AG10803 (cell line): ENCODE results near the gene SOST.

Experiments used
- DNase-seq: peaks from one replicate; pipeline ENCODE4 v3.0.0; 2010; ENCODE audit warnings: low read depth
- H3K4me3 ChIP-seq: 2 replicates; pipeline ENCODE4 v1.5.1; 2011; ENCODE audit warnings: mild to moderate bottlenecking, low read length, control low read depth
- TF ChIP-seq, protein P1 (sequence below): conservative IDR thresholded peaks from 2 replicates; pipeline ENCODE4 v1.5.1; 2011; ENCODE audit warnings: mild to moderate bottlenecking, low read length, control low read depth, inconsistent platforms

SOST gene

GRCh38 chr17:43767713-43768059 is 9.1 kb upstream of the SOST start:
- TF ChIP-seq, protein P1, sequence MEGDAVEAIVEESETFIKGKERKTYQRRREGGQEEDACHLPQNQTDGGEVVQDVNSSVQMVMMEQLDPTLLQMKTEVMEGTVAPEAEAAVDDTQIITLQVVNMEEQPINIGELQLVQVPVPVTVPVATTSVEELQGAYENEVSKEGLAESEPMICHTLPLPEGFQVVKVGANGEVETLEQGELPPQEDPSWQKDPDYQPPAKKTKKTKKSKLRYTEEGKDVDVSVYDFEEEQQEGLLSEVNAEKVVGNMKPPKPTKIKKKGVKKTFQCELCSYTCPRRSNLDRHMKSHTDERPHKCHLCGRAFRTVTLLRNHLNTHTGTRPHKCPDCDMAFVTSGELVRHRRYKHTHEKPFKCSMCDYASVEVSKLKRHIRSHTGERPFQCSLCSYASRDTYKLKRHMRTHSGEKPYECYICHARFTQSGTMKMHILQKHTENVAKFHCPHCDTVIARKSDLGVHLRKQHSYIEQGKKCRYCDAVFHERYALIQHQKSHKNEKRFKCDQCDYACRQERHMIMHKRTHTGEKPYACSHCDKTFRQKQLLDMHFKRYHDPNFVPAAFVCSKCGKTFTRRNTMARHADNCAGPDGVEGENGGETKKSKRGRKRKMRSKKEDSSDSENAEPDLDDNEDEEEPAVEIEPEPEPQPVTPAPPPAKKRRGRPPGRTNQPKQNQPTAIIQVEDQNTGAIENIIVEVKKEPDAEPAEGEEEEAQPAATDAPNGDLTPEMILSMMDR: no peak
- DNase-seq: no peak
- H3K4me3 ChIP-seq: no peak overlapping the region

DNA sequence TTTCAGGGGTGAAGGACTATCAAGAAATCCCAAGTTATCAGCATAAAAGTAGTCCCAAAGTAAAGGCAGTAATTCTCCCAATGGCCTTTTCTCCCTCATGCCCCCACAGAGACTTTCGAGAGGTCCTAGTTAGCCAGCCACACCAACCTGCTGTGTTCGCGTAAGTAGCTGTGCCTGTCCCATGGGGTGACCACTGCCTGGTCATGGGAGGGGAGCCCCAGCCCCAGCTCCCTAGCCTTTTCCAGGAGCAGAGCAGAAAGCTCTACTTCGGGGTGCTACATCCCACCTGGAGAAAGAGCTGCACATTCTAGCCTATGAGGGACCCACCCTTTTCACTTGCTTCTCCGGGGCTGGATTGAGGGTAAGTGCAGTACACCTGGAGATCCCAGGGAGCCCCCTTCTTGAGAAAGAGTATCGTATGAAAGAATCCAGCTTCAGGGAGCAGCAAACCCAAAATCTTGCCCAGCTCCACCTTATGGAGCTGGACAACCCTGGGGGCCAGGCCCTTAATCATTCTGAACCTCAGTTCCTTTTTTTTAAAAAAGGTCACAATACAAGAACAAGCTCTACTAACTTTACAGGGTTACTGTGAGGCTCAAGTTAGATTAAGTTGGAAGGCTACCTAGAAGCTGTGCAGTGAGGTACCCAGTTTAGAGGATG is 8.6 kb upstream of the SOST start:
- no peak for DNase-seq
- H3K4me3 ChIP-seq: no peak overlapping the region
- TF ChIP-seq, protein P1: no peak

- DNase-seq: peak; percentile 47
- TF ChIP-seq, protein P1: peak; percentile 83
- H3K4me3 ChIP-seq: no peak overlapping the region
Measured at GRCh38 chr17:43766413-43767052, 7.9 kb upstream of the SOST start.

DNA sequence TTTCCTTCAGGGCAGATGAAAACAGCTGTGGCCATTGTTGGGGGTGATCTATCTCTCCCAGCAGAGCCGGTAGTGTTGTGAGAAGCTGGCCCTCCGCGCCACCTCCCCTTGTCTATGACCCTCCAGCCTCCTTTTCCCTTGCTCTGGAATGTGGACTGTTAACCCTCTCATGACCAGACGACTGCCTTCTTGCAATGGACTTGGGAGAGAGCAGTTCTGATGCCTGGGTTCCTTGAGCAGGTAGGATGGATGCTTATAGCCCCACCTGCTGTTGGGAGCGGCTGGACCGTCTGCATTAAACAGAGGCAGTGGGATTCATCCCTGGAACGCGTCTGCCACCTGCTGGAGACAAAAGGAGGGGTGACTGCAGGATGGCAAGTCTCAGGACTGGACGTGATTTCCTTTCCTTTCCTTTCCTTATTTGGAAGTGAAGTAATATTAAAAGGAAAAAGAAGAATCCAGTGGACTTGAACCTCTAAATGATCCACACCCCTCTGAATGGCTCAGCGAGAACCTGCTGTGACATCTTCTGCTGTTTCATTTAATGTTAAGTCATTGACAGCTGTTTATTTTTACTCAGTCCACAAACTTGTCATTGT is 1.8 kb upstream of the SOST start:
- DNase-seq: peak; percentile 88
- TF ChIP-seq, protein P1: peak; percentile 99
- no peak overlapping the region for H3K4me3 ChIP-seq

DNA sequence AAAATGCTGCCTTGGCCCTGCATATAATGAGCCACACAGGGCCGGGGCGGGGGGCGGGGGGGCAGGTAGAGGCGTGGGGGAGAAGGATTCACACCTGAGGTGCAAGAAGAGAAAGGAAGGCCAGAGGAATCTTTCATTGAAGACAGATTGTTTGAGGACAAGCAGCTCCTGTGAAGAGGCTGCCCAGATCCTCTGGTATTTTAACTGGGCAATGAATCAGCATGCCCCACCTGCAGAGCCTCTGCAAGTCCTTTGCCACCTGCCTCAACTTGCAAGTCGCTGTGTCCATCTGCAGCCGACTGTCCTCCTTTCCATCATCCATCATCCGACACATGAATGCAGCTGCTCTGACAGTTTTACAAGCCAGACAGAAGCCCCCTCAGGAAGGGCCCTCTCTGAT is 1.2 kb upstream of the SOST start:
- DNase-seq: no peak
- no peak overlapping the region for H3K4me3 ChIP-seq
- TF ChIP-seq, protein P1: no peak

DNA sequence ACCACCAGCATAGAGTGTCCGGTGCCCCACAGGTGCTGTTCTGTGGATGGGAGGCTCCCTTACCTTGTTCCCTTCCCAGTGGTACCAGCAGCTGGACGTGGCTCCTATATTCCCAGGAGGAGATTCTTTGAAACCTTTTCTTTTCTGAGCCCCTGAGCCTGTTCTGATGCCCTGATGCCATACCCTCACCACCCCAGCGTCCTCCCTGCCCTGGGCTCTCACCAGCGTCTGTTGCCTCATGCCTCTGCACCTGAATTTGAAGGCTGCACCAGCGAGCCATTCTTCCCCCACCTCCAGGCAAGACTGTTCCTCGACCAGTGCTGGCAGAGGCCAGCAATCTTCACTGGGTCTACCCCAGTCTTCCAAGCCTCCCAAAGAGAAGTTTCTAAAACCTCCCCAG is 505 bp downstream of the SOST start:
- DNase-seq: no peak
- H3K4me3 ChIP-seq: no peak overlapping the region
- TF ChIP-seq, protein P1: no peak

DNA sequence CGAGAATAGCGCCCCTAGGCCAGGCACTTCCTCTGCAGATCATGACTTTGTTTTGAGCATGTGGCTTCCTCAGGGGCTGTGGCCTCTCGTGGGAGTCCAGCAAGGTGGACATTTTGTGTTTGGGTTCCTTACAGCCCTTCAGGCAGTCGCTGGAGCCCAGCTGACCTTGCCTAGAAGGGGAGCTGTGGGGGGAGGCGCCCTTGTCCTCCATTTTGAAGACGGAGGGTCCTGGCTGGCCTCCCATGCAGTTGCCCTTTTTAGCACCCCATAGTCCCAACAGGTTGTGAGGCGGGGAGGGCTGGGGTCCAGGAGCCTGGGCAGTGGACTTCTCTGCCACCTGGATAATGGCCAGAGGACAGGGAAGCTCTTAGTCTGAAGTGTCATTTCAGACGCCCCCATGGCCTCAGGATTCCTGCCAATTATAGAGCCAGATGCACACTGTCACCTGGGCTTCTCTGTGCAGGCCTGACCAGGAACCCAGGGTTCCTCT is 1.4 kb downstream of the SOST start:
- TF ChIP-seq, protein P1: no peak
- H3K4me3 ChIP-seq: no peak overlapping the region
- DNase-seq: no peak
